Stimulated activated naive CD8-positive, alpha-beta T cell treated with anti-CD3 and anti-CD28 coated beads, Interleukin-15, Interleukin-2, amounts not matched to agents 100 ng/mL and 50 ng/mL, for 24 hours (primary cell): ENCODE measurements around the gene LOXL1.

Source experiments
- H3K27ac Mint-ChIP-seq: one replicate; pipeline ENCODE4 v1.8.0; 2021; ENCODE audit warnings: mild to moderate bottlenecking, mixed read lengths
- H3K27me3 Mint-ChIP-seq: one replicate; pipeline ENCODE4 v1.8.0; 2021; ENCODE audit warnings: mixed read lengths
- H3K36me3 Mint-ChIP-seq: one replicate; pipeline ENCODE4 v1.8.0; 2021; ENCODE audit warnings: low read depth, mixed read lengths
- H3K4me1 Mint-ChIP-seq: one replicate; pipeline ENCODE4 v1.8.0; 2021; ENCODE audit warnings: low read depth, mixed read lengths
- H3K4me3 Mint-ChIP-seq: one replicate; pipeline ENCODE4 v1.8.0; 2021; ENCODE audit warnings: mild to moderate bottlenecking, mixed read lengths
- H3K9me3 Mint-ChIP-seq: one replicate; pipeline ENCODE4 v1.8.0; 2021; ENCODE audit warnings: mixed read lengths

Gene LOXL1

GRCh38 chr15:73892446-73893226 lies 33.6 kb upstream of the LOXL1 start:
- H3K4me1 Mint-ChIP-seq, result no peaks in the 10 kb centered on the region
- no peaks in the 10 kb centered on the region for H3K9me3 Mint-ChIP-seq
- no peak overlapping the region for H3K4me3 Mint-ChIP-seq
- peaks cover 4% of the 10 kb centered on the region for H3K27me3 Mint-ChIP-seq
- H3K36me3 Mint-ChIP-seq, result no peaks in the 10 kb centered on the region
- H3K27ac Mint-ChIP-seq, result no peak overlapping the region

- Mint-ChIP-seq H3K36me3 (no peaks in the 10 kb centered on the region), H3K27ac (no peak overlapping the region), H3K4me3 (no peak overlapping the region), H3K27me3 (peaks cover 4% of the 10 kb centered on the region), H3K9me3 (no peaks in the 10 kb centered on the region), H3K4me1 (no peaks in the 10 kb centered on the region)
Observed at GRCh38 chr15:73894133-73894814, 32.0 kb upstream of the LOXL1 start.

- no peak overlapping the region for H3K27ac Mint-ChIP-seq
- no peak overlapping the region for H3K4me3 Mint-ChIP-seq
- H3K27me3 Mint-ChIP-seq, result no peaks in the 10 kb centered on the region
- H3K36me3 Mint-ChIP-seq, result no peaks in the 10 kb centered on the region
- no peaks in the 10 kb centered on the region for H3K9me3 Mint-ChIP-seq
- no peaks in the 10 kb centered on the region for H3K4me1 Mint-ChIP-seq
Observed at GRCh38 chr15:73897441-73898261, 28.6 kb upstream of the LOXL1 start.

GRCh38 chr15:73899197-73900094 lies 26.8 kb upstream of the LOXL1 start:
- no peak overlapping the region for H3K27ac Mint-ChIP-seq
- H3K9me3 Mint-ChIP-seq, result no peaks in the 10 kb centered on the region
- H3K4me1 Mint-ChIP-seq, result no peaks in the 10 kb centered on the region
- H3K4me3 Mint-ChIP-seq, result no peak overlapping the region
- no peaks in the 10 kb centered on the region for H3K36me3 Mint-ChIP-seq
- no peaks in the 10 kb centered on the region for H3K27me3 Mint-ChIP-seq

- H3K27ac Mint-ChIP-seq, result no peak overlapping the region
- H3K4me3 Mint-ChIP-seq, result no peak overlapping the region
- H3K27me3 Mint-ChIP-seq, result no peaks in the 10 kb centered on the region
- H3K36me3 Mint-ChIP-seq, result no peaks in the 10 kb centered on the region
- no peaks in the 10 kb centered on the region for H3K4me1 Mint-ChIP-seq
- no peaks in the 10 kb centered on the region for H3K9me3 Mint-ChIP-seq
Observed at GRCh38 chr15:73900095-73900712, 26.1 kb upstream of the LOXL1 start.

GRCh38 chr15:73901126-73901810 lies 25.0 kb upstream of the LOXL1 start:
- Mint-ChIP-seq H3K27me3 (no peaks in the 10 kb centered on the region), H3K36me3 (no peaks in the 10 kb centered on the region), H3K4me1 (no peaks in the 10 kb centered on the region), H3K9me3 (no peaks in the 10 kb centered on the region), H3K4me3 (no peak overlapping the region), H3K27ac (no peak overlapping the region)

GRCh38 chr15:73902121-73903020 lies 23.9 kb upstream of the LOXL1 start:
- no peaks in the 10 kb centered on the region for H3K9me3 Mint-ChIP-seq
- no peaks in the 10 kb centered on the region for H3K4me1 Mint-ChIP-seq
- no peaks in the 10 kb centered on the region for H3K27me3 Mint-ChIP-seq
- no peak overlapping the region for H3K27ac Mint-ChIP-seq
- no peak overlapping the region for H3K4me3 Mint-ChIP-seq
- no peaks in the 10 kb centered on the region for H3K36me3 Mint-ChIP-seq

- H3K4me3 Mint-ChIP-seq, result no peak overlapping the region
- H3K4me1 Mint-ChIP-seq, result no peaks in the 10 kb centered on the region
- no peaks in the 10 kb centered on the region for H3K9me3 Mint-ChIP-seq
- no peak overlapping the region for H3K27ac Mint-ChIP-seq
- no peaks in the 10 kb centered on the region for H3K27me3 Mint-ChIP-seq
- no peaks in the 10 kb centered on the region for H3K36me3 Mint-ChIP-seq
Observed at GRCh38 chr15:73904026-73904815, 22.0 kb upstream of the LOXL1 start.

- Mint-ChIP-seq H3K27ac (no peak overlapping the region), H3K4me3 (no peak overlapping the region), H3K36me3 (no peaks in the 10 kb centered on the region), H3K4me1 (no peaks in the 10 kb centered on the region), H3K9me3 (no peaks in the 10 kb centered on the region), H3K27me3 (no peaks in the 10 kb centered on the region)
Observed at GRCh38 chr15:73905225-73905827, 20.9 kb upstream of the LOXL1 start.

- H3K27me3 Mint-ChIP-seq, result no peaks in the 10 kb centered on the region
- no peaks in the 10 kb centered on the region for H3K36me3 Mint-ChIP-seq
- H3K4me3 Mint-ChIP-seq, result no peak overlapping the region
- H3K4me1 Mint-ChIP-seq, result no peaks in the 10 kb centered on the region
- no peaks in the 10 kb centered on the region for H3K9me3 Mint-ChIP-seq
- H3K27ac Mint-ChIP-seq, result no peak overlapping the region
Observed at GRCh38 chr15:73906346-73907034, 19.8 kb upstream of the LOXL1 start.

- Mint-ChIP-seq H3K27me3 (no peaks in the 10 kb centered on the region), H3K4me3 (no peak overlapping the region), H3K36me3 (no peaks in the 10 kb centered on the region), H3K4me1 (no peaks in the 10 kb centered on the region), H3K27ac (no peak overlapping the region), H3K9me3 (no peaks in the 10 kb centered on the region)
Observed at GRCh38 chr15:73907035-73907408, 19.2 kb upstream of the LOXL1 start.
